Measurements from ENCODE around the gene TSR1.
"Not testable (repeated sequence)": the region's sequence is repeated elsewhere in the genome, so short reads cannot be mapped to it uniquely, and the experiment has no call there.

The TSR1 gene

GRCh38 chr17:2336852-2337543 lies 741 bp upstream of the TSR1 start, which contains the start of gene SGSM2:
Gene SGSM2 (plus strand): TSS chr17:2337501. CDS start chr17:2337689, 188 bp downstream.
- peak; percentile 65 for DNase-seq

DNA sequence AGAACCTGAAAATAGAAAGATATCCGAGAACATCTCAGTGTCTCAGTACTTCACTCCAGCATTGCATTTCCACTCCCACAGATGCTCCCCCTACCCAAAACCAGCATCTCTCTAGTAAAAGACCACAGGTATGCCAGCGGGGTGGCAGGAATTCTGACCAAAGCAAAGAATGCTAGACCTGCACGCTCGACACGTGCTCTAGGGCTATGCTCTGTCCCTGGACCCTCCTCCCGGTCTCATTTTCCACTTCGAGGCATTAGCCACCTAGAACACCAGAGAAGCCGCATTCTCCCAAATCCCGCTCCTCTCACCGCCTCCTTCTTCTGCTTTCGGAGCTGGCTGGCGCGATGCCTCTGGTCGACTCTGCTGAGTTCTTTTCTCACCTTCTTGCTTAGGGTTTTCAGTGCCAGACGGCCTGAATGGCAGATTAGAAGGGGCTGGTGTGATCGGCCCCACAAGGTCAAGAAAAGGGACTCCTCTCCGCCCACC lies 487 bp downstream of the TSR1 start:
- peak; percentile 35 for DNase-seq

- no peak for DNase-seq
Observed at GRCh38 chr17:2331303-2331702, 5.0 kb downstream of the TSR1 start.

DNA sequence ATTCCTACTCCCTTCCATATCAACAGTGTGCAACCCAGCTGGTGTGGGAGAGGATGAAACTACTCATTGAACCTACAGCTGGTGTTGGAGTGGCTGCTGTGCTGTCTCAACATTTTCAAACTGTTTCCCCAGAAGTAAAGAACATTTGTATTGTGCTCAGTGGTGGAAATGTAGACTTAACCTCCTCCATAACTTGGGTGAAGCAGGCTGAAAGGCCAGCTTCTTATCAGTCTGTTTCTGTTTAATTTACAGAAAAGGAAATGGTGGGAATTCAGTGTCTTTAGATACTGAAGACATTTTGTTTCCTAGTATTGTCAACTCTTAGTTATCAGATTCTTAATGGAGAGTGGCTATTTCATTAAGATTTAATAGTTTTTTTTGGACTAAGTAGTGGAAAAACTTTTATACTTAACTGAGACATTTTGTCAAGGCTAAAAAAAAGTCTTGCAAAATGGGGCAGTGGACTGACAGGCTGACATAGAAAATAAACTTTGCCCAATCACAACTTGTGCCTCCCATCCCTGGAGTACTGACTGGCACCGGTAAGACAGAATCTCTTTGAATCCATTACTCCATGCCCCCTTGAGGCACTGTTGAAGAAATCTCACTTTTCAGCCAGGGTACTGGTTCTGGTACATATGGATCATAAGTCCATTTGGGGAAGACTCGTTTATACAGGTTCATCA lies 12.5 kb downstream of the TSR1 start:
- DNase-seq: no peak

GRCh38 chr17:2321399-2321798 lies 14.9 kb downstream of the TSR1 start:
- no peak for DNase-seq

DNA sequence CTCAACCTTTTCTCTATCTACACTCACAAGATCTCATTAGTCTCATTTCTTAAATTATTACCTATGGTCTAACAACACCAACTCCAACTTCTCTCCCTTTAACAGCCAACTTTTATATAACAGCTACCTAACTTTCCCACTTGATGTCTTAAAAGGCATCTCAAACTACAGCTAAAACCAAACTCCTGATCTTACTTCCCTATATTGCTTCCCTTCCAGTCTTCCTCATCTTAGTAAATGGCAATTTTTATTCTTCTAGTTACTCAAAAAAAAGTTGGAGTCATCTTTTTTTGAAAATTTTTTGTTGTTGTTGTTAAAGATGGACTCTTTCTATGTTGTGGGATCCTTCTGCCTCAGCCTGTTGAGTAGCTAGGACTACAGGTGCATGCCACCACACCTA lies 17.2 kb downstream of the TSR1 start:
- no peak for DNase-seq

DNA sequence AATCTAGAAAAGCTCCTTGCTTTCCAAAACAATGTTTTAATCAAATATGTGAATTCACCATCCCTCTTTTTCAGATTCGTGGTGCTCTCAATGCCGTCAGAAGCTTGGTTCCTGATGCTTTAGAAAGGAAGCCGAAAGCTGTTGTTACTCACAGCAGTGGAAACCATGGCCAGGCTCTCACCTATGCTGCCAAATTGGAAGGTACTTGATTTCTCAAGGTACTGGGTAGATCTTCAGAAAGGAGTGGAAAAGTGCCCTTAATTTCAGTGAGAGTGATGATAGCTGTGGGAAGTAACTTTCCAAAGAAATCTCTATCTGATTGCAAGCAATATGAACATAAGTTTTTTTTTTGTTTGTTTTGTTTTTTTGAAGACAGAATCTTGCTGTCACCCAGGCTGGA lies 18.5 kb downstream of the TSR1 start:
- no peak for DNase-seq

DNA sequence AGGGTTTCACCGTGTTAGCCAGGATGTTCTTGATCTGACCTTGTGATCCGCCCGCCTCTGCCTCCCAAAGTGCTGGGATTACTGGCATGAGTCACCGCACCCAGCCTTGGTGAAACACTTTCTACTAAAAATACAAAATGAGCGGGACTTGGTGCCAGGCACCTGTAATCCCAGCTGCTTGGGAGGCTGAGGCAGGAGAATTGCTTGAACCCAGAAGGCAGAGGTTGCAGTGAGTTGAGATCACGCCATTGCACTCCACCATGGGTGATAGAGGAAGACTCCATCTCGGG lies 19.4 kb downstream of the TSR1 start:
- DNase-seq: not testable (repeated sequence)

DNA sequence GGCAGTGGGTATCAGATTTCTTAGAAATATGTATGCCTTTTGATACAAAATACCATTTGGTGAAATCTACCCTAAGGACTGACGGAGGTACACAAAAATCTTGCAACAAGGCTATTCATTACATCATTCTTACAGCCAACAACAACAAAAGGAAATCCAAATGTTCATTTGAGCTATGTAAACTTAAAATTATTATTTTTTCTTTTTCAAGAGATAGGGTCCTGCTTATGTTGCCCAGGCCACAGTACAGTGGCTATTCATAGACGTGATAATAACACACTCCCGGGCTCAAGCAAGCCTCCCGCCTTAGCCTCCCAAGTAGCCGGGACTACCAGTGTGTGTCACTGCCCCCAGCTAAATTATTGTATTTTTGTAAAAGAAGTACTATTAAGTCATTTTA lies 23.5 kb downstream of the TSR1 start:
- no peak for DNase-seq

DNA sequence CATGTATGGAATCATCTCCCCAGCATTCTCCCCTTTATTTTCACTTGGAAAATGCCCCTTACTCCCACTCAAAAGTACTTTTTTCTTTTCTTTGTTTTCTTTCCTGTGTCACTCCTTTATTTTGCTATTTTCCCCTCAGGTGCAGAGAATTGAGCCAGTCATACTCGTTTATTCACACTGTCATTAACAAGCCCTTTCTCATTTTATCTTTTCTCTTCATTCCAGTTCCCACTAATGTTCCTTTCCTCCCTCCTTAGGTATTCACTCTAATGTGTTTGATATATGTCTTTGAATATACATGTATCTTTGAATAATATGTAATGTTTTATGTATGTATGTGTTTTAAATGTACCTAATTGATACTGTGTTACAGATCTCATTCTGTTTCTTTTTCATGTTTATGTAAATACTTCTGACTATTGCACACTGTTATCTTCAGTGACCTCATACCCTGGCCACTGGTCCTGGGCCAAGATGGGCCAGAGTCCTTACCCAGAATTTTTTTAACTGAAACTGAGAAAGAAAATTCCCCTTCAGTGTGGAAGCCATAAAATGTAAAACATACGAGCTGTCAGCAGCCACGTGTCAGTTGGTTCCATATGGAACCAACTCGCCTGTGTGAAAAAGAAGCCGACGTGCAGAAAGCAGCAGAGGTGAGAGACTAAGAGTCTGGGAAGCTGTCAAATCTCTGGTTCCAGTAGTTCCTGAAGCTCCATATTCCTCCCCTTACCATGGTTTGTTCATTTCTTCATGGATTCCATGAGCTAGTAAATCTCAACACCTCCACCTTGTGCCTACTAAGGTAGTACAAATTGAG lies 26.7 kb downstream of the TSR1 start:
- peak; percentile 13 for DNase-seq

- no peak for DNase-seq
Observed at GRCh38 chr17:2304931-2305330, 31.3 kb downstream of the TSR1 start.

- DNase-seq: peak; percentile 93
Observed at GRCh38 chr17:2303204-2304188, 32.8 kb downstream of the TSR1 start, which contains the start of the genes SMG6 and SRR. Gene SMG6 (minus strand): TSS chr17:2303785. CDS start chr17:2303720, 65 bp downstream. Gene SRR (plus strand): TSS chr17:2303950. CDS start chr17:2315561, 11,611 bp downstream.

- DNase-seq: no peak
Observed at GRCh38 chr17:2302778-2303203, 33.5 kb downstream of the TSR1 start.

DNA sequence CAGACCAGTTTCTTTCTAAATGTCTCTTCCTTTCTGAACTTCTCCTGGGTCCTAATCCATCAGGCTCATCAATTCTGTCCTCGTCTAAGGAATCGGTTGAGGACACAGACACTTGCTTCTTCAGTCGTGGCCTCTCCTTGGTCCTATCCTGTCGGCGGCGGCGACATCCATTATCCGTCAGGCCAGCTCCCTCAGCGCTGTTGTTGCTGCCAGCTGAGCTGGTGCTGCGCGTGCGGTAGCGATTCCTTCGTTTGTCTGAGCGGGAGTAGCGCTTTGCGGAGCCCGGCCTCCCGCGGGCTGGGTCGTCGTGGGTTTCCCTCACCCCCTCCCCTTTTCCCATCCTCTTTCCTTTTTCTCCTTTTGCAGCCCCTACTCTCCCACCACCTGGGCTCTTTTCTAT lies 36.5 kb downstream of the TSR1 start:
- no peak for DNase-seq

DNA sequence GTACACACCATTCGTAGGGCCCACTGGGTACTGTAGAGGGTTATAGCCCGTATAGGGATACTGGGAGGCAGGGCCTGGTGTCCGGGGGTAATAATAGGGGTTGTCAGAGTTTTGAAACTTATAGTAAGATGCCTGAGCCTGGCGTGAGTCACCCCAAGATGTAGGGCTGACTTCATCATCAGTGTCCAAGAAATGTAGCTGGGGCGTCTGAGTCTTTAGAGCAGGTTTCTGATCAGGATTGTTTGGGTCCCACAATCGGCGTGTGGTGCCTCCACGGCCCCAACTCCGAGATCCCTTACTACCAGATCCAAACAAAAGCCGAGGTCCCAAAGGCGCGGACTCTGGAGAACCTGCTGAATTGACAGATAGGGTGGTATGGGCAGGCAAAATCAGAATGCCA lies 37.1 kb downstream of the TSR1 start:
- DNase-seq: no peak

- no peak for DNase-seq
Observed at GRCh38 chr17:2297023-2297422, 39.2 kb downstream of the TSR1 start.

- DNase-seq: no peak
Observed at GRCh38 chr17:2295575-2295974, 40.7 kb downstream of the TSR1 start.

GRCh38 chr17:2292100-2292499 lies 44.2 kb downstream of the TSR1 start:
- DNase-seq: peak; percentile 21

DNA sequence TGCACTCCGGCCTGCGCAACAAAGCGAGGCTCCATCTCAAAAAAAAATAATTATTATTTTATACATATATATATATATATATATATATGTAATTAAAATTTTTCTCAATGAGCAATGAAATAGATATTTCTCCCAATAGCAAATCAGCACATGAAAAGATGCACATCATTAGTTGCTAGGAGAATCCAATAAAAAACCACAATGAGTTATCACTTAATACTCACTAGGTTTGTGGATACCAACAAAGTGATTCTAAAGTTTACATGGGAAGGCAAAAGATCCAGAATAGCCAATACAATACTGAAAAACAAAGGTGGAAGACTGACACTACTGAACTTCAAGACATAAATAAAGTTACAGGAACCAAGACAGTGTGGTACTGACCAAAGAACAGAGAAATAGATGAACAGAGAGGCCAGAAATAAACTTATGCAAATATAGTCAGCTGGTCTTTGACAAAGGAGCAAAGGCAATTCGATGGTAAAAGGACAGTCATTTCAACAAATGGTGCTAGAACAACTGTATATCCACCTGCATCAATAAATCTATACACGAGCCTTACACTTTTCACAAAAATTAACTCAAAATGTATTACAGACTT lies 46.3 kb downstream of the TSR1 start:
- no peak for DNase-seq

DNA sequence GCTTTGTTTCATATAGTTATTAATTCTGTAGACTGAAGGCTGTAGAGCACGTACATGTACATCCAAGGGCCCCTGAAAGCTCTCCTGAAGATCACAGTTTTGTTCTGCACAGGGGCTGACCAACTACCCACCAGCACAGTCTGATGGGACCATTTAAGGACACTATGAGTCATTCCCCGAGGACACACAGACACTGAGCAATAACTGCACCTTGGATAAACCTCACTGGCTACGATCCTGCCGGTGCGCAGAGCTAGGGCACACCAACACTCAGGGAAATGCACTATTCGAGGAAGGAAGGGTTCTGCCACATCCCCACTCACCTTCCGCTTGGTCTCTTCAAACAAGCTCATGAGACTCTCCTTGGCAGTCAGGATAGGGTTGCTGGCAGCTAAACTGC lies 53.0 kb downstream of the TSR1 start:
- no peak for DNase-seq

DNA sequence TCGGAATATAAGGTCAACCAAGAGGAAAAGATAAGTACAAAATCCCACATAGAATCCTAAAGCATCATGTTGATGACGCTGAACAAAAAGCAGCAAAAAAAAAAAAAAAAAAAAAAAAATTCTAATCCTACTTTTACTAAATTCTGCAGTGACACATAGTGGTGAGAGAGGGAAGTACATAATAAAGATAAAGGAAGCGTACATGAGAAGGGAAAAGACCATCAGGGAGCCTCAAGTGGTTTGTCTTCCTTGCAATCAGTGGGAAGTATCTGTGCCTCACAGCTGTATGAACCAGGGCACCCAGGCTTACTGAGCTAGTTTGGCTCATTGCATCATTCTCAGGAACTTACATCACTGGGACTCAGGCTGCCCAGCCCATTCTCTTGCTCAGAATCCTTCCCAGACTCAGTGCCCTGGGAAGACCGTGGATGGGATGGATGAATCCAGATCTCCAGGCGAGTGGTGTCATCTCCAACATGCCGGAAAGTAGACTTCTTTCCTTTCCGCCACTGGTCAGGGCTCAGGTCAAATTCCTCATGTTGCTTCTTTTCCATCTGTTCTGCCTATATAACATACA lies 53.9 kb downstream of the TSR1 start:
- peak; percentile 91 for DNase-seq

Data from fibroblast of skin of scalp (primary cell).